ENCODE measurements around the gene SMAD6.

The SMAD6 gene

GRCh38 chr15:66823601-66824000 is 121.6 kb downstream of the SMAD6 start:
- no peaks in the 10 kb centered on the region for H3K27me3 ChIP-seq (ENCODE audit: insufficient read depth, low read depth, severe bottlenecking)
- no peaks in the 10 kb centered on the region for H3K36me3 ChIP-seq
- no peak overlapping the region for H3K4me3 ChIP-seq (ENCODE audit: low read depth, low read length)
- TF ChIP-seq CTCF (IDR thresholded peaks at IDR 0.05; ENCODE audit: low read depth, low read length), result no peak
- no peak for DNase-seq
- H3K27ac ChIP-seq, result no peak overlapping the region
- no peaks in the 10 kb centered on the region for H3K9me3 ChIP-seq (ENCODE audit: severe bottlenecking)

- Histone ChIP-seq H3K27ac (no peak overlapping the region), H3K27me3 (ENCODE audit: insufficient read depth, low read depth, severe bottlenecking) (no peaks in the 10 kb centered on the region), H3K4me3 (ENCODE audit: low read depth, low read length) (no peak overlapping the region), H3K9me3 (ENCODE audit: severe bottlenecking) (no peaks in the 10 kb centered on the region), H3K36me3 (no peaks in the 10 kb centered on the region)
- TF ChIP-seq CTCF (IDR thresholded peaks at IDR 0.05; ENCODE audit: low read depth, low read length), result no peak
- DNase-seq, result no peak
These were observed 122.4 kb downstream of the SMAD6 start for GRCh38 chr15:66824424-66824823.

GRCh38 chr15:66825139-66825538 is 123.1 kb downstream of the SMAD6 start:
- Histone ChIP-seq H3K36me3 (no peaks in the 10 kb centered on the region), H3K27ac (no peak overlapping the region), H3K9me3 (ENCODE audit: severe bottlenecking) (no peaks in the 10 kb centered on the region), H3K27me3 (ENCODE audit: insufficient read depth, low read depth, severe bottlenecking) (no peaks in the 10 kb centered on the region), H3K4me3 (ENCODE audit: low read depth, low read length) (no peak overlapping the region)
- no peak for DNase-seq
- no peak for TF ChIP-seq CTCF (IDR thresholded peaks at IDR 0.05; ENCODE audit: low read depth, low read length)

GRCh38 chr15:66825731-66826130 is 123.7 kb downstream of the SMAD6 start:
- Histone ChIP-seq H3K27me3 (ENCODE audit: insufficient read depth, low read depth, severe bottlenecking) (no peaks in the 10 kb centered on the region), H3K36me3 (no peaks in the 10 kb centered on the region), H3K4me3 (ENCODE audit: low read depth, low read length) (no peak overlapping the region), H3K9me3 (ENCODE audit: severe bottlenecking) (no peaks in the 10 kb centered on the region), H3K27ac (no peak overlapping the region)
- DNase-seq, result no peak
- TF ChIP-seq CTCF (IDR thresholded peaks at IDR 0.05; ENCODE audit: low read depth, low read length), result no peak

- H3K36me3 ChIP-seq, result no peaks in the 10 kb centered on the region
- TF ChIP-seq CTCF (IDR thresholded peaks at IDR 0.05; ENCODE audit: low read depth, low read length), result no peak
These were observed 124.5 kb downstream of the SMAD6 start for GRCh38 chr15:66826507-66826906.

GRCh38 chr15:66827039-66827697 is 125.1 kb downstream of the SMAD6 start:
- no peak for DNase-seq
- Histone ChIP-seq H3K9me3 (ENCODE audit: severe bottlenecking) (no peaks in the 10 kb centered on the region), H3K27me3 (ENCODE audit: insufficient read depth, low read depth, severe bottlenecking) (no peaks in the 10 kb centered on the region), H3K4me3 (ENCODE audit: low read depth, low read length) (no peak overlapping the region), H3K36me3 (no peaks in the 10 kb centered on the region), H3K27ac (no peak overlapping the region)
- no peak for TF ChIP-seq CTCF (IDR thresholded peaks at IDR 0.05; ENCODE audit: low read depth, low read length)

More at GRCh38 chr15:66826507-66826906, 124.5 kb downstream of the SMAD6 start:
- DNase-seq, result no peak
- no peak overlapping the region for H3K27ac ChIP-seq
- no peaks in the 10 kb centered on the region for H3K27me3 ChIP-seq (ENCODE audit: insufficient read depth, low read depth, severe bottlenecking)
- H3K9me3 ChIP-seq (ENCODE audit: severe bottlenecking), result no peaks in the 10 kb centered on the region
- H3K4me3 ChIP-seq (ENCODE audit: low read depth, low read length), result no peak overlapping the region
